ENCODE results near the gene KCNMA1. TPM values are rescaled to one million over a fixed set of nuclear protein-coding genes. Genes with fewer than 3 reads are reported as not detected.

KCNMA1 gene
- total RNA-seq, 4 donors from 2014 or later: 68.4 to 170 (median 119) TPM

DNA sequence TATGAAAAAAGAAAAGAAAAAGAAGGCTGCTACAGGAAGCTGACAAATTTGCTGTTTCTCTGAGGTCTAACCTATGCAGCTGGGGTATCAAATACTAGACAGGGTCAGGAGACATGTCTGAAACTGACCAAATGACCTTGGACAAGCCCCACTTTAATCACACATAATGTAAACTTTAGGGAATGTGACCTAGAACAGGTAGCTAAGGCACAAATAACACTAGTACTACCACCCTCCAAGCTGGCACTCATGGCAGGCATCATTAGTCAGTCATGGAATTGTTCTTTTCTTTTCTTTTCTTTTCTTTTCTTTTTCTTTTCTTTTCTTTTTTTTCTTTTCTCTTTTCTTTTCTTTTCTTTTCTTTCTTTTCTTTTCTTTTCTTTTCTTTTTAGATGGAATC is 250.4 kb downstream of the KCNMA1 start:
- intact Hi-C loops (cut with DNase I; ENCODE audit: low total_unique reads) (no loop called here), in situ Hi-C loops (cut with MboI; ENCODE audit: low pct_ligation_motif_present in 1 of 4, low pct_unique_long_range_greater_than_20kb in 1 of 4, low sequenced_read_pairs in 3 of 4) (loop anchor here in 1 of 4 donors (25.0 kb wide), 1 partner anchor 200 kb away; no protein-coding TSS in a partner anchor)
- H3K9me3 ChIP-seq: no peaks in the 10 kb centered on the region
- no peaks in the 10 kb centered on the region for H3K36me3 ChIP-seq
- peaks cover 12% of the 10 kb centered on the region for H3K27me3 ChIP-seq
- H3K4me3 ChIP-seq: no peak overlapping the region
- no peak for TF ChIP-seq POLR2AphosphoS5 (IDR thresholded peaks at IDR 0.05)
- TF ChIP-seq POLR2A (IDR thresholded peaks at IDR 0.05): no peak
- TF ChIP-seq, protein P1, sequence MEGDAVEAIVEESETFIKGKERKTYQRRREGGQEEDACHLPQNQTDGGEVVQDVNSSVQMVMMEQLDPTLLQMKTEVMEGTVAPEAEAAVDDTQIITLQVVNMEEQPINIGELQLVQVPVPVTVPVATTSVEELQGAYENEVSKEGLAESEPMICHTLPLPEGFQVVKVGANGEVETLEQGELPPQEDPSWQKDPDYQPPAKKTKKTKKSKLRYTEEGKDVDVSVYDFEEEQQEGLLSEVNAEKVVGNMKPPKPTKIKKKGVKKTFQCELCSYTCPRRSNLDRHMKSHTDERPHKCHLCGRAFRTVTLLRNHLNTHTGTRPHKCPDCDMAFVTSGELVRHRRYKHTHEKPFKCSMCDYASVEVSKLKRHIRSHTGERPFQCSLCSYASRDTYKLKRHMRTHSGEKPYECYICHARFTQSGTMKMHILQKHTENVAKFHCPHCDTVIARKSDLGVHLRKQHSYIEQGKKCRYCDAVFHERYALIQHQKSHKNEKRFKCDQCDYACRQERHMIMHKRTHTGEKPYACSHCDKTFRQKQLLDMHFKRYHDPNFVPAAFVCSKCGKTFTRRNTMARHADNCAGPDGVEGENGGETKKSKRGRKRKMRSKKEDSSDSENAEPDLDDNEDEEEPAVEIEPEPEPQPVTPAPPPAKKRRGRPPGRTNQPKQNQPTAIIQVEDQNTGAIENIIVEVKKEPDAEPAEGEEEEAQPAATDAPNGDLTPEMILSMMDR (IDR thresholded peaks at IDR 0.05): no peak
- no peak for TF ChIP-seq EP300 (IDR thresholded peaks at IDR 0.05; ENCODE audit: low read depth)
- DNase-seq: no peak
- peak overlapping the region; percentile 14 to 82 (median 38) for H3K27ac ChIP-seq
- peaks cover 5 to 32% (median 9%) of the 10 kb centered on the region in 4 donors for H3K4me1 ChIP-seq

DNA sequence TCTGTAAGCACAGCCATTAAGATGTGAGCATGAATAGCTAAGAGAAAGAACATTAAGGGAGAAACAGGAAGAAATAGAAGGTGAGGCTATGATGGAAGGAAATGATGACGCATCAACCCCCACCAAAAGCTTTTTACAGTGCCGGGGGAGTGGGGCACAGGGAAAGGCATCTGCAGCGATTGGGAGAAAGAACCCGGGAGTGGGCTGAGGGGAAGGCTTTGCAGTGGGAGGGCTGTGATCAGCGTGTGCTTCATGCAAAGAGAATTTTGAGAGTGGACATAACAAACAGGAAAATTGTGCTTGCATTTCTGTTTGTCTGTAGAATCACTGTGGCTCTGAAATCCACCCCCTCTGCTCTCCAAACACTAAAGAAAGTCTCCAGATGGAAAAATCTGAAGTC is 250.8 kb downstream of the KCNMA1 start:
- Histone ChIP-seq H3K27me3 (peaks cover 12% of the 10 kb centered on the region), H3K27ac (peak overlapping the region; percentile 14 to 82 (median 38)), H3K9me3 (no peaks in the 10 kb centered on the region), H3K4me1 (peaks cover 5 to 30% (median 8%) of the 10 kb centered on the region in 4 donors), H3K4me3 (no peak overlapping the region), H3K36me3 (no peaks in the 10 kb centered on the region)
- intact Hi-C loops (cut with DNase I; ENCODE audit: low total_unique reads) (no loop called here), in situ Hi-C loops (cut with MboI; ENCODE audit: low pct_ligation_motif_present in 1 of 4, low pct_unique_long_range_greater_than_20kb in 1 of 4, low sequenced_read_pairs in 3 of 4) (loop anchor here in 1 of 4 donors (25.0 kb wide), 1 partner anchor 200 kb away; no protein-coding TSS in a partner anchor)
- DNase-seq: no peak
- no peak for TF ChIP-seq POLR2AphosphoS5 (IDR thresholded peaks at IDR 0.05)
- 47 to 64% methylated on average over 5 of the region's 5 CpGs for WGBS, 2 donors (ENCODE audit: low coverage in 1 of 2)

DNA sequence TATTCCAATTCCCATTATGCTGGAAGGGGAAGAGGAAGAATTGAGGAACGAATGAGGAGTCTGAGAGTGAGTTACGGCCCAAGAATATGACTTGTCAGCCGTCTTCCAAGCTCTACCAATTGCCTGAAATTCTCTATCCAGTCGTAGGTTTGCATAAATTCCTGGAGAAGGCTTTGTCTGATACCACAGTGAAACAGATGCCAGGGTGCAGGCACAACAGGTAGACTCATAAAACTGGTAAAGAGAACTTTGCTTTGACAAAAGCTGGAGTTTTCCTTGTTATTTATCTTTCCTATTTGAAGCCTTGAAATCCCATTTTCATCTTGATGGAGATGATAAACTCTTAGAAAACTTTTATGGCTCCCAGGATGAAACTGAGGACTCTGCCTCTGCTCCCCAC is 251.2 kb downstream of the KCNMA1 start:
- peaks cover 0 to 25% (median 5%) of the 10 kb centered on the region in 4 donors for H3K4me1 ChIP-seq
- TF ChIP-seq POLR2AphosphoS5 (IDR thresholded peaks at IDR 0.05) (no peak), POLR2A (IDR thresholded peaks at IDR 0.05) (no peak), EP300 (IDR thresholded peaks at IDR 0.05; ENCODE audit: low read depth) (no peak)
- TF ChIP-seq, protein P1 (IDR thresholded peaks at IDR 0.05): no peak
- no peak for DNase-seq
- H3K27me3 ChIP-seq: peaks cover 12% of the 10 kb centered on the region
- 38 to 64% methylated on average over 4 of the region's 4 CpGs for WGBS, 2 donors (ENCODE audit: low coverage in 1 of 2)
- H3K9me3 ChIP-seq: no peaks in the 10 kb centered on the region
- in situ Hi-C loops (cut with MboI; ENCODE audit: low pct_ligation_motif_present in 1 of 4, low pct_unique_long_range_greater_than_20kb in 1 of 4, low sequenced_read_pairs in 3 of 4): loop anchor here in 1 of 4 donors (25.0 kb wide), 1 partner anchor 199 kb away; no protein-coding TSS in a partner anchor
- H3K4me3 ChIP-seq: no peak overlapping the region
- peak overlapping the region; percentile 14 to 82 (median 38) for H3K27ac ChIP-seq
- H3K36me3 ChIP-seq: no peaks in the 10 kb centered on the region
- intact Hi-C loops (cut with DNase I; ENCODE audit: low total_unique reads): no loop called here

DNA sequence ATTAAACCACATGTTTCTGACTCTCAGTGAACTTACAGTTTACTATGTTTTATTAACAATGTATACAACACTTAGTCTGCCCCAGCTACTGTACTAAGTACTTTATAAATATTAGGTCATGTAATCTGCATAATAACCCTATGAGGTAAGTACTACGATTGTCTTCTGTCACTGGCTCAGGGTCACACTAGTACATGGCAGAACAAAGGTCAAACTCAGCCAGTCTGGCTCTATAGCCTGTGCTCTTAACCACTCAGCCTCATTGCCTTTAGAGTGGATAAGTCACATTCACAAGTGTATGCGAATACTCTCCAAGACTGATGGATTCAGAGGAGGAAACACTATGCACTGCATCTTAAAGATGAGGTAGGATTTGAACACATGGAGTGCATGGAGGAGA is 252.3 kb downstream of the KCNMA1 start:
- in situ Hi-C loops (cut with MboI; ENCODE audit: low pct_ligation_motif_present in 1 of 4, low pct_unique_long_range_greater_than_20kb in 1 of 4, low sequenced_read_pairs in 3 of 4): loop anchor here in 1 of 4 donors (25.0 kb wide), 1 partner anchor 198 kb away; no protein-coding TSS in a partner anchor

More for the DNA sequence above, 252.3 kb downstream of the KCNMA1 start:
- TF ChIP-seq, protein P1 (IDR thresholded peaks at IDR 0.05): no peak
- no peak for TF ChIP-seq EP300 (IDR thresholded peaks at IDR 0.05; ENCODE audit: low read depth)
- TF ChIP-seq POLR2AphosphoS5 (IDR thresholded peaks at IDR 0.05): no peak
- TF ChIP-seq POLR2A (IDR thresholded peaks at IDR 0.05): no peak
- WGBS, 2 donors (ENCODE audit: low coverage in 1 of 2): 70% methylated on average over 2 of the region's 2 CpGs; no CpG with 5 or more reads in 1 of the 2 donors
- Histone ChIP-seq H3K27ac (peak overlapping the region in 1 of 4 donors; percentile 82), H3K27me3 (peaks cover 12% of the 10 kb centered on the region), H3K9me3 (no peaks in the 10 kb centered on the region), H3K4me3 (no peak overlapping the region), H3K36me3 (no peaks in the 10 kb centered on the region), H3K4me1 (peaks cover 0 to 15% (median 3%) of the 10 kb centered on the region in 4 donors)
- intact Hi-C loops (cut with DNase I; ENCODE audit: low total_unique reads): no loop called here
- DNase-seq: no peak
